Transverse colon (tissue), 4 donors: ENCODE measurements around the gene HMGN1. TPM values are rescaled to one million over a fixed set of nuclear protein-coding genes. Genes with fewer than 3 reads are reported as not detected.

ENCODE experiments used
- DNase-seq: peaks from one replicate; pipeline ENCODE4 v3.0.0-alpha.2; 2019
- H3K27ac ChIP-seq, 4 donors: fragments of 200-600 bp; sonication (generic); 2 replicates each; pipeline ENCODE4 v1.5.1; 2016 to 2018; ENCODE audit warnings: inconsistent platforms in 4 of 4
- H3K27me3 ChIP-seq: fragments of 200-600 bp; sonication (generic); 2 replicates; pipeline ENCODE4 v1.5.1; 2017; ENCODE audit warnings: inconsistent platforms
- H3K36me3 ChIP-seq, 4 donors: fragments of 200-600 bp; sonication (generic); 2 replicates each; pipeline ENCODE4 v1.5.1; 2017 to 2019; ENCODE audit warnings: inconsistent platforms in 4 of 4
- H3K4me1 ChIP-seq, 4 donors: fragments of 200-600 bp; sonication (generic); 2 replicates each; pipeline ENCODE4 v1.5.1; 2017 to 2020; ENCODE audit warnings: inconsistent platforms in 4 of 4
- H3K4me3 ChIP-seq, 4 donors: fragments of 200-600 bp; sonication (generic); 1 replicate in 1 of 4; 2 replicates in 3 of 4; pipeline versions ENCODE4 v1.5.1 to v1.6.1; 2017 to 2019; ENCODE audit warnings: inconsistent platforms in 4 of 4
- H3K9me3 ChIP-seq, 2 donors: fragments of 200-600 bp; sonication (generic); 2 replicates each; pipeline ENCODE4 v1.5.1; 2017 to 2019; ENCODE audit warnings: inconsistent platforms in 2 of 2
- EP300 ChIP-seq: sonication (generic); formaldehyde crosslinking; IDR thresholded peaks from one replicate; pipeline ENCODE4 v1.6.1; 2017; ENCODE audit warnings: antibody characterized with exemption, low read depth
- POLR2A ChIP-seq: fragments of 450-650 bp; IDR thresholded peaks from one replicate; pipeline ENCODE4 v1.6.1; 2016; ENCODE audit warnings: antibody characterized with exemption, mild to moderate bottlenecking, moderate library complexity
- POLR2AphosphoS5 ChIP-seq, 3 donors: sonication (generic); formaldehyde crosslinking; IDR thresholded peaks; one replicate each; pipeline ENCODE4 v1.6.1; 2016; ENCODE audit warnings: antibody characterized with exemption in 3 of 3
- WGBS, 2 donors: methylation state at CpG; one replicate each; pipeline ENCODE4 v1.1.5; 2018; ENCODE audit warnings: low coverage in 1 of 2; 5-methylcytosine and 5-hydroxymethylcytosine counted together
- in situ Hi-C, 4 donors: fragments of 200-750 bp; cut with MboI; loops; one replicate each; pipeline versions ENCODE4 v1.15.0 to v1.15.1; 2017; ENCODE audit warnings: low sequenced_read_pairs in 3 of 4, low pct_ligation_motif_present in 1 of 4, low pct_unique_long_range_greater_than_20kb in 1 of 4
- intact Hi-C: fragments of 100-400 bp; cut with DNase I; formaldehyde crosslinking; loops from one replicate; pipeline ENCODE4 v1.15.1; 2023; ENCODE audit warnings: low total_unique reads
- total RNA-seq, 4 donors: library from RNA; depleted of rRNA; stranded (reverse); fragments of >200 nt; gene quantifications; one replicate each; pipeline ENCODE4 v1.1.0, GENCODE V29; 2016
- TF ChIP-seq, protein P1 (sequence below), 5 experiments: fragments of 200-600 bp in 3 of 5; fragments of 450-650 bp in 2 of 5; sonication (generic) in 3 of 5; IDR thresholded peaks; 1 replicate in 2 of 5; 2 replicates in 3 of 5; pipeline ENCODE4 v1.5.1; 2016 to 2017; ENCODE audit warnings: antibody characterized with exemption in 5 of 5, inconsistent platforms in 3 of 5, mild to moderate bottlenecking in 2 of 5, moderate library complexity in 1 of 5

HMGN1 gene
- total RNA-seq, 4 donors from 2014 or later: 51.1 to 277 (median 99.7) TPM

GRCh38 chr21:39367783-39368182, 18.9 kb upstream of the HMGN1 start:
- in situ Hi-C loops: no loop called here
- intact Hi-C loops: no loop called here
- DNase-seq: no peak
- H3K27me3 ChIP-seq: no peaks in the 10 kb centered on the region
- no peaks in the 10 kb centered on the region for H3K9me3 ChIP-seq
- H3K27ac ChIP-seq: no peak overlapping the region
- WGBS, 2 donors: 80 to 94% methylated on average over 1 to 2 of the region's 2 CpGs
- no peak overlapping the region for H3K4me3 ChIP-seq
- TF ChIP-seq POLR2A: no peak
- TF ChIP-seq POLR2AphosphoS5 (IDR thresholded peaks at IDR 0.05): no peak
- TF ChIP-seq, protein P1, sequence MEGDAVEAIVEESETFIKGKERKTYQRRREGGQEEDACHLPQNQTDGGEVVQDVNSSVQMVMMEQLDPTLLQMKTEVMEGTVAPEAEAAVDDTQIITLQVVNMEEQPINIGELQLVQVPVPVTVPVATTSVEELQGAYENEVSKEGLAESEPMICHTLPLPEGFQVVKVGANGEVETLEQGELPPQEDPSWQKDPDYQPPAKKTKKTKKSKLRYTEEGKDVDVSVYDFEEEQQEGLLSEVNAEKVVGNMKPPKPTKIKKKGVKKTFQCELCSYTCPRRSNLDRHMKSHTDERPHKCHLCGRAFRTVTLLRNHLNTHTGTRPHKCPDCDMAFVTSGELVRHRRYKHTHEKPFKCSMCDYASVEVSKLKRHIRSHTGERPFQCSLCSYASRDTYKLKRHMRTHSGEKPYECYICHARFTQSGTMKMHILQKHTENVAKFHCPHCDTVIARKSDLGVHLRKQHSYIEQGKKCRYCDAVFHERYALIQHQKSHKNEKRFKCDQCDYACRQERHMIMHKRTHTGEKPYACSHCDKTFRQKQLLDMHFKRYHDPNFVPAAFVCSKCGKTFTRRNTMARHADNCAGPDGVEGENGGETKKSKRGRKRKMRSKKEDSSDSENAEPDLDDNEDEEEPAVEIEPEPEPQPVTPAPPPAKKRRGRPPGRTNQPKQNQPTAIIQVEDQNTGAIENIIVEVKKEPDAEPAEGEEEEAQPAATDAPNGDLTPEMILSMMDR (IDR thresholded peaks at IDR 0.05): no peak
- TF ChIP-seq EP300: no peak
- H3K4me1 ChIP-seq: no peaks in the 10 kb centered on the region
- no peaks in the 10 kb centered on the region for H3K36me3 ChIP-seq

GRCh38 chr21:39366563-39366962, 17.7 kb upstream of the HMGN1 start:
- H3K9me3 ChIP-seq: no peaks in the 10 kb centered on the region
- H3K36me3 ChIP-seq: no peaks in the 10 kb centered on the region
- intact Hi-C loops (no loop called here), in situ Hi-C loops (no loop called here)
- no peak overlapping the region for H3K4me3 ChIP-seq
- DNase-seq: no peak
- H3K27ac ChIP-seq: no peak overlapping the region
- H3K4me1 ChIP-seq: no peaks in the 10 kb centered on the region
- TF ChIP-seq POLR2A: no peak
- TF ChIP-seq POLR2AphosphoS5 (IDR thresholded peaks at IDR 0.05): no peak
- TF ChIP-seq, protein P1 (IDR thresholded peaks at IDR 0.05): no peak
- TF ChIP-seq EP300: no peak
- no peaks in the 10 kb centered on the region for H3K27me3 ChIP-seq
- WGBS, 2 donors: 88 to 95% methylated on average over 4 of the region's 4 CpGs

DNA sequence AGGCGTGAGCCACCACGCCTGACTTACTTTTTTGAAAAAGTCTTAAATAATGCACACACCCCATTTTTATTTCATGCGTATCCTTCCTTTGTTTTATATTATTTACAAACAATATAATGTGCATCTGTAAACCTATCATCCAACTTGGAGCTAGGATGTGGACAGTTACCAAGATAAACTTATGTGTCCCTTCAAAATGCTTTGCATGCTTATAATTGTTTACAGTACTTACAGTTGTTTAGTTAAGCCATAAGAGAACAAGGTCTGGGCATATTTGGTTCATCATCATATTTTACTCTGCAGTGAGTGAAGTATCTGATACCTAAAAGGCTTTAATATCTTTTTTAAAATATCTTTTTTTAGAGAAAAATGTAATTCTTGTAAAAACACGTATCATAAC, 16.1 kb upstream of the HMGN1 start:
- Histone ChIP-seq H3K4me3 (no peak overlapping the region), H3K9me3 (no peaks in the 10 kb centered on the region), H3K36me3 (no peaks in the 10 kb centered on the region), H3K27ac (no peak overlapping the region), H3K4me1 (no peaks in the 10 kb centered on the region), H3K27me3 (no peaks in the 10 kb centered on the region)
- no peak for DNase-seq
- intact Hi-C loops (no loop called here), in situ Hi-C loops (no loop called here)
- WGBS, 2 donors: 60 to 66% methylated on average over 4 of the region's 4 CpGs
- TF ChIP-seq POLR2A: no peak
- TF ChIP-seq, protein P1 (IDR thresholded peaks at IDR 0.05): no peak
- TF ChIP-seq EP300: no peak
- no peak for TF ChIP-seq POLR2AphosphoS5 (IDR thresholded peaks at IDR 0.05)

DNA sequence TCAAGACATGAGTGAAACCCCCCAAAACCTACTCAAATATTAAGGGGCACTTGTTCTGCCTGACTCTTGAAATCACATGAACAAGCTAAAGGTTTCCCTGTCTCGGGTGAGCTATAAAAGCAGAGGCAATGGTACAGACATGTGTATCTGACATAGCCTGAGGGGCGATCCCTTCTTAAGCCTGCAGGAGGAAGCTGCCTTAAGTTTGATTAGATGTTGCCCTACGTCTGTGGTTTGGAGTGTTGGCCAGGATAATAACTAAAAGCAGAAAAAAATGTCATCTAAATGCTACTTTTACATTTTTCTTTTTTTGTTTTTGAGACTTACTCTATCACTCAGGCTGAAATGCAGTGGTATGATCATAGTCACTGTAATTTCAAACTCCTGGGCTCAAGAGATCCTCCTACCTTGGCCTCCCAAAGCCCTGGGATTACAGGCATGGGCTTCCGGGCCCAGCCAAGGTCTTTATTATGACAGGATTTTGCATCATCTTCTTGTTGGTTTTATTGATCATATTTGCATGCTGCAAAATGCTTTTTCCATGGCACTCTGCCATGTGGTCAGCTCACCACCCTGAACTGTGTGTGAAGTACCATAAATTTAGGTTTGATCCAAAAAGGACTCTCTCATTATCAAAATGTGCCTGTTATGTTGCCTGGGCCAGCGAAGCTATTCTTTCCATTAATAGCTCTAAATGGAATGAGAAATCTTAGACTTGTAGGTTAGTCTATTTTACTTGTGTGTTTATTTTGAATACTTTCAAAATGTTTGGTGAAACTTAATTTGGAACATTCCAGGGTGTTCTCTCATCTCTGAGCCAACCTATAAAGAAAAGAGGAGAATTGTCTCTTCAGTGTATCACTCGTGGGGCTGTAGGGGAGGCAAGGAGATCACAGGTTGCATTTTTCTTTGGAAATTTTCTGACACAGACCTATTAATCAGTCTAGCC, 15.0 kb upstream of the HMGN1 start:
- no peak for DNase-seq
- H3K9me3 ChIP-seq: no peaks in the 10 kb centered on the region
- H3K27me3 ChIP-seq: no peaks in the 10 kb centered on the region
- no peaks in the 10 kb centered on the region for H3K36me3 ChIP-seq
- H3K4me1 ChIP-seq: no peaks in the 10 kb centered on the region
- WGBS, 2 donors: 79 to 92% methylated on average over 4 to 6 of the region's 6 CpGs
- no peak overlapping the region for H3K27ac ChIP-seq
- intact Hi-C loops (no loop called here), in situ Hi-C loops (no loop called here)
- TF ChIP-seq, protein P1 (IDR thresholded peaks at IDR 0.05): no peak
- TF ChIP-seq POLR2AphosphoS5 (IDR thresholded peaks at IDR 0.05) (no peak), POLR2A (no peak), EP300 (no peak)
- no peak overlapping the region for H3K4me3 ChIP-seq
